SK-N-MC (cell line): ENCODE data around the gene DDX41.
"Not testable (repeated sequence)": the region's sequence is repeated elsewhere in the genome, so short reads cannot be mapped to it uniquely, and the experiment has no call there.

Experiments
- DNase-seq: peaks from one replicate; pipeline ENCODE4 v3.0.0-alpha.2; 2011; ENCODE audit warnings: low read depth, low spot score
- H3K27ac ChIP-seq: fragments of 200-600 bp; sonication (generic); 2 replicates; pipeline ENCODE4 v1.5.1; 2016; ENCODE audit warnings: mixed run types
- H3K36me3 ChIP-seq: fragments of 200-600 bp; sonication (generic); 2 replicates; pipeline ENCODE4 v1.6.1; 2017; ENCODE audit warnings: antibody characterized with exemption, low read length, mixed read lengths; ENCODE audit not compliant: insufficient read depth
- H3K4me3 ChIP-seq: fragments of 200-600 bp; sonication (generic); 2 replicates; pipeline ENCODE4 v1.5.1; 2016
- H3K9ac ChIP-seq: fragments of 200-600 bp; sonication (generic); 2 replicates; pipeline ENCODE4 v1.8.0; 2017; ENCODE audit warnings: mixed run types, mixed read lengths; ENCODE audit not compliant: insufficient read length
- H3K9me3 ChIP-seq: fragments of 200-600 bp; sonication (generic); 2 replicates; pipeline ENCODE4 v1.6.1; 2017; ENCODE audit warnings: low read depth, mild to moderate bottlenecking, antibody characterized with exemption, low read length, moderate library complexity, mixed read lengths
- EZH2 ChIP-seq: fragments of 200-600 bp; sonication (generic); IDR thresholded peaks from one replicate; pipeline ENCODE4 v1.6.1; 2017; ENCODE audit warnings: antibody characterized with exemption
- FOXP2 ChIP-seq: optimal IDR thresholded peaks from 2 replicates; pipeline ENCODE3; 2011; ENCODE audit warnings: mild to moderate bottlenecking, moderate library complexity; ENCODE audit not compliant: insufficient read depth; ENCODE audit errors: extremely low read length, control extremely low read depth
- POLR2AphosphoS5 ChIP-seq: IDR thresholded peaks from 2 replicates; pipeline ENCODE4 v1.6.1; 2012; ENCODE audit warnings: mild to moderate bottlenecking, low read depth, low read length, borderline replicate concordance

Gene DDX41

DNA sequence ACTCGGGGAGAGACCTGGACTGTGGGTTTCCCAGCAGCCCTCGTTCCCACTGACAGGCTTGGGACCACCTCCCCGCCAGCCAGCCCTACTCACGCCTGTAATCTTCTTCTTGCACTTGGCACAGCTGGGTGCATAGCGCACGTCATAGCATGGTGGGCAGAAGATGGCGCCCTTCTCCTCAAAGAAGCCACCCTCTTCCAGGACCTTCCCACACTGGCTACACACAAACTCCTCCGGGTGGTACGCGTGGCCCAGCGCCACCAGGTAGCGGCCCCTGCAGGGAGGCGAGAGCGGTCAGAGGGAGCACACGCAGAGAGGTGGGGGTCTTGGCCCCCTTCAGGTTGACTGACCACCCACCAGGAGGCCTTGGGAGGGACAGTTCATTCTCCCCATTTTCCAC lies 28.8 kb downstream of the DDX41 start:
- DNase-seq = no peak
- no peaks in the 10 kb centered on the region for H3K9me3 ChIP-seq
- H3K27ac ChIP-seq = no peak overlapping the region
- TF ChIP-seq POLR2AphosphoS5 (no peak), FOXP2 (no peak), EZH2 (no peak)
- H3K9ac ChIP-seq = no peak overlapping the region
- no peak overlapping the region for H3K4me3 ChIP-seq
- peaks cover 45% of the 10 kb centered on the region for H3K36me3 ChIP-seq

DNA sequence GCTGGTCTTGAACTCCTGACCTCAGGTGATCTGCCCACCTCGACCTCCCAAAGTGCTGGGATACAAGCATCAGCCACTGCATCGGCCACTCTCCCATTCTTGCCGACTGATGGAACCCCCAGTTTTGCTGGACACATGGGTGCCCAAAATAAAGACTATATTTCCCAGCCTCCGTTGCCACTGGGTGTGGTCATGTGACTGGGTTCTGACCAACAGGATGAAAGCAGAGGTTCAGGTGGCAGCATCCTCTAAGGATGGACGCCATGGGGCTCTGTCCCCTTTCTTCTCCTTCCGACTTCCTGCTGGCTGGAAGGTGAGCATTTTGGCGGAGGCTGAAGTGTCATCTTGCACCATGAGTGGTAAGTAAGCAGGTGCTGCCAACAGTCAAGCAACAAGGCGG lies 29.6 kb downstream of the DDX41 start:
- no peaks in the 10 kb centered on the region for H3K9me3 ChIP-seq

DNA sequence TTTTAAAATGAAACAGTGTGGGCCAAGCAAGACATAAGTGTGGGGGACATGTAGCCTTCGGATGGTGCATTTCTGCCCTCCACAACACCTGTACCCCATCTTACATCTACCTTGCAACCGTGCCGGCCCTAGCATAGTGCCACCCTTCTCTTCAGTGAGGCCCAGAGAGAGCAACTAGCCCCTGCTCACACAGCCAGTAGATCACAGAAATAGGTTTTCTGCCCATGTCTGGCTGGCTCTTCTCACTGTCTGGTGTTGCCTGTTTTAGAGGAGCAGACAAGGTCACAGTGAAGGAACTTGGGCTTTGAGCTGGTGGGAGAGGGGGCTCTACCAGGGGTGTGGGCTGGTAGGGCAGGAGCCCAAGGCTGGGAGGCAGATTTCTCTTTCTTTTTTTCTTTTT lies 30.5 kb downstream of the DDX41 start:
- no peak for DNase-seq
- H3K4me3 ChIP-seq = no peak overlapping the region
- H3K9me3 ChIP-seq = no peaks in the 10 kb centered on the region
- no peak overlapping the region for H3K9ac ChIP-seq
- no peak overlapping the region for H3K27ac ChIP-seq
- TF ChIP-seq EZH2 (no peak), POLR2AphosphoS5 (no peak), FOXP2 (no peak)
- peaks cover 36% of the 10 kb centered on the region for H3K36me3 ChIP-seq

More for the DNA sequence above, 29.6 kb downstream of the DDX41 start:
- TF ChIP-seq POLR2AphosphoS5 (no peak), EZH2 (no peak), FOXP2 (no peak)
- Histone ChIP-seq H3K27ac (no peak overlapping the region), H3K4me3 (no peak overlapping the region), H3K36me3 (peaks cover 38% of the 10 kb centered on the region), H3K9ac (no peak overlapping the region)
- DNase-seq = no peak

DNA sequence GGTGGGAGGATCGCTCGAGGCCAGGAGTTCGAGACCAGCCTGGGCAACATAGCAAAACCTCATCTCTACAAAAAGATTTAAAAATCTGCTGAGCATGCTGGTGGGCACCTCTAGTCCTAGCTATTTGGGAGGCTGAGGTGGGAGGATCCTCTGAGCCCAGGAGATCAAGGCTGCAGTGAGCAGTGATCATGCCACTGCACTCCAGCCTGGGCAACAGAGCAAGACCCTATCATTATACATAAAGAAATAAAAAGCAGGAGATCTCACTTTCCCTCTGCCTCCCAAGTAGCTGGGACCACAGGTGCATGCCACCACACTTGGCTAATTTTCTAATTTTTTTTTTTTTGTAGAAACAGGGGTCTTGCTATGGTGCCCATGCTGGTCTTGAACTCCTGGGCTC lies 31.0 kb downstream of the DDX41 start:
- not testable (repeated sequence) for DNase-seq, H3K9ac ChIP-seq, H3K9me3 ChIP-seq, H3K27ac ChIP-seq, H3K4me3 ChIP-seq
- peaks cover 36% of the 10 kb centered on the region for H3K36me3 ChIP-seq

DNA sequence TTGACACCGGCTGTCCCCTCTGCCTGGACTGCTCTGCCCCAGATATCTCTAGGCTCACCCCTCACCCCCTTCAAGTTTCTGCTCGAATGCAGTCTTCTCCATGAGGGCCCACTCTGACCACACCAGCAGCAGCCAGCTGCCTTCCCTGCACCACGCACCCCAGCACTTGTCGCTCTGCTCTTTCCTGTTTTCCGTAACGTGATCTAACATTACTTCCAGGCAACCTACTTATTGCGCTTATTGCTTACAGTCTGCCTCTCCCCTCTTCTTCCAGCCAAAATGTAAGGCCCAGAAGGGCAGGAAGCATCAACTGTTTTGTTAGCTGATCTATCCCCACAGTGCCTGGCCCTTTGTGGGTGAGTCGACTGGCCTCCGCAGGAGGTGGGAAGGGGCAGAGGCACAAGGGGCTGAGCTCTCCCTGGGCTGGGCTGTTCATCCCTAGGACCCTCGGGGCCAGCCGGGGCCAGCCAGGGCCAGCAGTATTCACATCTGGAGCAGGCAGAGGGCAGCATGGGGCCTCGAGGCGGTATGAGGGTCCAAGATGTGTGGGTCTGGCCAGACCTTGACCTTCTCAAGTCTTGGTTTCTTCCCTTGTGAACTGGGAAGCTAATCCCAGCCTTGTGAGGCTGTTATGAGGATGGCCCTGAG lies 31.7 kb downstream of the DDX41 start:
- TF ChIP-seq EZH2 = no peak
- Histone ChIP-seq H3K27ac (no peak overlapping the region), H3K9ac (no peak overlapping the region), H3K36me3 (peaks cover 33% of the 10 kb centered on the region), H3K4me3 (no peak overlapping the region), H3K9me3 (no peaks in the 10 kb centered on the region)
- DNase-seq = no peak

DNA sequence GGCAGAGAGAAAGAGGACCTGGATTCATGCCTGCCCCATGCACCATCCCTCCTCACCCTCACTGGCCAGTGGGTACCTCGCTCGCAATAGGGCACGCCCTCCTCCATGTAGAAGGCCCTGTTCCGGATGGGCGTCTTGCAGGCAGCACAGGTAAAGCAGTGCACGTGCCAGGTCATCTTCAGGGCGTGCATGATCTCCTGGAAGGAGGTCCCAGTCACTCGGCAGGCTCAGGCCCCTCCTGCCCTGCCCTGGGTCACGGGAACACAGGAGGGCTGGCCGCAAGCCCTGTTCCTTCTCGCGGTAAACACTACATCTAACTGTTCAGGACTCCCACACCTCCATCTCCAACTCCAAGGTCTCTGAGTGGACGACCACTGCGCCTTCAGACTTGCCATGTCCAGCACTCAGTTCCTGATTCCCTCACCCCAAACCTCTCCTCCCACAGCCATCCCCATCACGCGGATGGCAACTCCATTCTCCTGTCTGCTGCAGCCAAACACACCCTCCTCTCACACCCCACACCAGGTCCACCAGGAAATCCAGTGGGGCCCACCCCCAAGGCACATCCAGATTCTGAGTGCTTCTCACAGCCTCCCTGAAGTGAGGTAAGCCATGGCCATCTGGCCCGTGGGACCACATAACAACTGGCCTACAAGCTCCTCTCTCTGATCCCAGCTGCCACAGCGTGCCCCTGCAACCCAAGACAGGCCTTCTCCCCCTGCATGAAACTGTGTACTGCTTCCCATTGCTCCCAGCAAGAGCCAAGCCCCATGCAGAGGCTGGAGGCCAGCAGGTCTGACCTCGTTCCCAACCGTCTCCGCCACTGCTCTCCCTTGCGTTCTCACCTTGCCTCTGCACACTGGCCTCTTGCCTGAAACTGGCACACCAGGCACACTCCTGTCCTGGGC lies 32.5 kb downstream of the DDX41 start:
- no peak for TF ChIP-seq EZH2
- peak; percentile 3; the same call in 1 of the 2 replicates for TF ChIP-seq POLR2AphosphoS5
- no peak for TF ChIP-seq FOXP2
- H3K36me3 ChIP-seq = peaks cover 27% of the 10 kb centered on the region
- no peak for DNase-seq
- no peaks in the 10 kb centered on the region for H3K9me3 ChIP-seq
- H3K27ac ChIP-seq = no peak overlapping the region
- no peak overlapping the region for H3K4me3 ChIP-seq
- H3K9ac ChIP-seq = no peak overlapping the region

DNA sequence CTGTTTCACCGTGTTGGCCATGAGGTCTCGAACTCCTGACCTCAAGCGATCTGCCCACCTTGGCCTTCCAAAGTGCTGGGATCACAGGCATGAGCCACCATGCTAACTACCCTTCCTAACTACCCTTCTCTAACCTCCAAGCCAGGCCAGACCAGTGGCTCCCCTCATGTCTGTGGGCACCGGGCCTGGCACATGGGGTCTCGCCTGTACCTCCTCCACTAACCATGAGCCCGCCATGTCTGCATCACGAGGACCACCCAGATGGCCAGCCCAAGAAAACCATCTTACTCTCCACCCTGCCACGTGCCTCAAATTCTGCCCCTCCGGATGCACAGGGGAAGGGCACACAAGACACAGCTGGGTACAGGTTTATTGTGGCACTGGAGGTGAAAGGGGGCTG lies 33.7 kb downstream of the DDX41 start:
- TF ChIP-seq FOXP2 (no peak), POLR2AphosphoS5 (no peak), EZH2 (no peak)
- Histone ChIP-seq H3K9ac (no peak overlapping the region), H3K36me3 (peaks cover 15% of the 10 kb centered on the region), H3K27ac (no peak overlapping the region), H3K4me3 (no peak overlapping the region), H3K9me3 (no peaks in the 10 kb centered on the region)
- DNase-seq = no peak

DNA sequence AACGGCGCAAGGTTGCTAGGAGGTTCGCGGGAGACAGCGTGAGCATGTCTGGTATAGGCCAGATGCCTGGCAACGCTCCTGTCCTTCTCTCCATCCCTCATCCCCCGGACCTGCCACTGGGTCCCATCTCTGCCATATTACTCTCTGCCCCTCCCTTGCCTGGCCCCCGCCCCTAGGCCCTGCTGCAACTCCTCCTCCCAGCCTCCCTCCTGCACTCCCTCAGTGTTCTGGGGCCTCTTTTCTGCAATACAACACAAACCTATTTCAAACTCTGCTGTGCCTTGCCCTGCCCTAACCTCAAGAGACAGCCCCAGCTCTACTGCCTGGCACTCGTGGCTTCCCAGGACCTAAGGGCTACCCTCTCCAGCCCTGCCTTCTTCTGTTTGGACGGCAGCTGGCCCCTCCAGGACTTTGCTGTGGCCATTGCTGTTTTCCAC lies 34.4 kb downstream of the DDX41 start:
- TF ChIP-seq POLR2AphosphoS5 = 0 out of 2 replicates have a peak, but pooled peaks have one; percentile 19
- TF ChIP-seq FOXP2 = no peak
- peaks cover 9% of the 10 kb centered on the region; the same call in 1 of the 2 replicates for H3K36me3 ChIP-seq
- no peak for DNase-seq
- H3K4me3 ChIP-seq = no peak overlapping the region
- peak overlapping the region; percentile 19; the same call in 1 of the 2 replicates for H3K27ac ChIP-seq
- H3K9me3 ChIP-seq = no peaks in the 10 kb centered on the region
- H3K9ac ChIP-seq = no peak overlapping the region
